Liver (tissue), 9 donors: ENCODE data around the gene PMM2. TPM values are rescaled to one million over a fixed set of nuclear protein-coding genes. Genes with fewer than 3 reads are reported as not detected.
"Not testable (repeated sequence)": the region's sequence is repeated elsewhere in the genome, so short reads cannot be mapped to it uniquely, and the experiment has no call there.

Experiments
- DNase-seq: peaks from one replicate; pipeline ENCODE4 v3.0.0-alpha.2; 2017; ENCODE audit warnings: low spot score
- H3K27ac ChIP-seq, 2 donors: one replicate each; pipeline ENCODE4 v1.7.0; 2013; ENCODE audit warnings: inconsistent platforms in 2 of 2, low read length in 2 of 2, control low read depth in 1 of 2, low read depth in 1 of 2, mild to moderate bottlenecking in 1 of 2
- H3K27me3 ChIP-seq, 4 donors: one replicate each; pipeline versions ENCODE4 v1.6.1 to v1.7.0; 2013; ENCODE audit warnings: low read length in 3 of 4, inconsistent platforms in 1 of 4, mild to moderate bottlenecking in 1 of 4, moderate library complexity in 1 of 4; ENCODE audit not compliant: control insufficient read depth in 4 of 4, insufficient read depth in 4 of 4
- H3K36me3 ChIP-seq, 4 donors: one replicate each; pipeline versions ENCODE4 v1.6.1 to v1.7.0; 2013; ENCODE audit warnings: low read length in 3 of 4, mild to moderate bottlenecking in 3 of 4, low read depth in 1 of 4, moderate library complexity in 1 of 4; ENCODE audit not compliant: control insufficient read depth in 4 of 4, insufficient read depth in 3 of 4
- H3K4me1 ChIP-seq, 4 donors: one replicate each; pipeline versions ENCODE4 v1.6.1 to v1.7.0; 2013; ENCODE audit warnings: low read length in 3 of 4, mild to moderate bottlenecking in 3 of 4, moderate library complexity in 1 of 4; ENCODE audit not compliant: control insufficient read depth in 4 of 4, insufficient read depth in 4 of 4
- H3K4me3 ChIP-seq, 3 donors: one replicate each; pipeline versions ENCODE4 v1.6.1 to v1.7.0; 2013; ENCODE audit warnings: low read length in 3 of 3, control low read depth in 1 of 3, low read depth in 1 of 3, mild to moderate bottlenecking in 1 of 3
- H3K9ac ChIP-seq, 2 donors: one replicate each; pipeline ENCODE4 v1.7.0; 2013; ENCODE audit warnings: low read length in 2 of 2, mild to moderate bottlenecking in 2 of 2, moderate library complexity in 2 of 2, control low read depth in 1 of 2, low read depth in 1 of 2
- H3K9me3 ChIP-seq, 4 donors: one replicate each; pipeline versions ENCODE4 v1.6.1 to v1.7.0; 2013; ENCODE audit warnings: low read length in 3 of 4; ENCODE audit not compliant: control insufficient read depth in 4 of 4
- EGR1 ChIP-seq, 2 donors: IDR thresholded peaks; 2 replicates each; pipeline ENCODE4 v1.6.1; 2016 to 2018; ENCODE audit warnings: antibody characterized with exemption in 2 of 2, low read depth in 2 of 2
- FOXA1 ChIP-seq: IDR thresholded peaks from 2 replicates; pipeline ENCODE4 v1.6.1; 2016; ENCODE audit warnings: antibody characterized with exemption
- FOXA2 ChIP-seq: IDR thresholded peaks from 2 replicates; pipeline ENCODE4 v1.6.1; 2016; ENCODE audit warnings: antibody characterized with exemption
- HNF4A ChIP-seq, 2 donors: conservative IDR thresholded peaks; 2 replicates each; pipeline ENCODE4 v1.6.1; 2016; ENCODE audit warnings: antibody characterized with exemption in 2 of 2, mild to moderate bottlenecking in 2 of 2
- HNF4G ChIP-seq: IDR thresholded peaks from 2 replicates; pipeline ENCODE4 v1.6.1; 2016; ENCODE audit warnings: antibody characterized with exemption
- JUND ChIP-seq, 2 donors: IDR thresholded peaks; 2 replicates each; pipeline ENCODE4 v1.6.1; 2016; ENCODE audit warnings: antibody characterized with exemption in 2 of 2
- NR2F2 ChIP-seq: IDR thresholded peaks from 2 replicates; pipeline ENCODE4 v1.6.1; 2016; ENCODE audit warnings: antibody characterized with exemption
- RAD21 ChIP-seq, 2 donors: IDR thresholded peaks; 2 replicates each; pipeline ENCODE4 v1.6.1; 2016; ENCODE audit warnings: antibody characterized with exemption in 2 of 2, mild to moderate bottlenecking in 2 of 2
- TAF1 ChIP-seq: conservative IDR thresholded peaks from 2 replicates; pipeline ENCODE4 v1.6.1; 2016; ENCODE audit warnings: antibody characterized with exemption, mild to moderate bottlenecking
- YY1 ChIP-seq: IDR thresholded peaks from 2 replicates; pipeline ENCODE4 v1.6.1; 2016; ENCODE audit warnings: antibody characterized with exemption, mild to moderate bottlenecking
- WGBS: extraction: QIAGEN DNeasy Blood & Tissue Kit; methylation state at CpG from one replicate; pipeline ENCODE4 v1.1.7; 2013; 5-methylcytosine and 5-hydroxymethylcytosine counted together
- polyA plus RNA-seq, 2 donors: library from polyadenylated mRNA; stranded (reverse) in 1 of 2; unstranded in 1 of 2; fragments of 200-250 nt in 1 of 2; fragments of >200 nt in 1 of 2; fragmentation: Nextera tagmentation in 1 of 2; extraction: Ambion mirVana in 1 of 2; gene quantifications; one replicate each; pipeline versions ENCODE4 v1.2.1 to v1.2.3, GENCODE V29; 2013 to 2015
- total RNA-seq, 2 donors: library from RNA; depleted of rRNA; stranded (reverse); fragments of >200 nt; gene quantifications; one replicate each; pipeline ENCODE4 v1.2.3, GENCODE V29; 2014
- TF ChIP-seq, protein P1 (sequence below): fragments of 150-350 bp; IDR thresholded peaks from 2 replicates; pipeline ENCODE4 v1.5.1; 2017; ENCODE audit warnings: improper control_type of control experiment, low read depth, low read length; ENCODE audit not compliant: missing input control
- TF ChIP-seq, protein P2 (sequence below): IDR thresholded peaks from 2 replicates; pipeline ENCODE4 v1.6.1; 2016; ENCODE audit warnings: antibody characterized with exemption
- TF ChIP-seq, protein P3 (sequence below): IDR thresholded peaks from 2 replicates; pipeline ENCODE4 v1.6.1; 2016; ENCODE audit warnings: antibody characterized with exemption
- TF ChIP-seq, protein P4 (sequence below): IDR thresholded peaks from 2 replicates; pipeline ENCODE4 v1.6.1; 2016; ENCODE audit warnings: antibody characterized with exemption, mild to moderate bottlenecking
- donor health status: healthy.
- donor health status: healthy.
- donor health status: healthy.
- donor health status: healthy.
- donor health status: healthy.

The PMM2 gene
- total and polyA plus RNA-seq, 4 donors, result 6.8 to 38.9 (median 30.0) TPM

DNA sequence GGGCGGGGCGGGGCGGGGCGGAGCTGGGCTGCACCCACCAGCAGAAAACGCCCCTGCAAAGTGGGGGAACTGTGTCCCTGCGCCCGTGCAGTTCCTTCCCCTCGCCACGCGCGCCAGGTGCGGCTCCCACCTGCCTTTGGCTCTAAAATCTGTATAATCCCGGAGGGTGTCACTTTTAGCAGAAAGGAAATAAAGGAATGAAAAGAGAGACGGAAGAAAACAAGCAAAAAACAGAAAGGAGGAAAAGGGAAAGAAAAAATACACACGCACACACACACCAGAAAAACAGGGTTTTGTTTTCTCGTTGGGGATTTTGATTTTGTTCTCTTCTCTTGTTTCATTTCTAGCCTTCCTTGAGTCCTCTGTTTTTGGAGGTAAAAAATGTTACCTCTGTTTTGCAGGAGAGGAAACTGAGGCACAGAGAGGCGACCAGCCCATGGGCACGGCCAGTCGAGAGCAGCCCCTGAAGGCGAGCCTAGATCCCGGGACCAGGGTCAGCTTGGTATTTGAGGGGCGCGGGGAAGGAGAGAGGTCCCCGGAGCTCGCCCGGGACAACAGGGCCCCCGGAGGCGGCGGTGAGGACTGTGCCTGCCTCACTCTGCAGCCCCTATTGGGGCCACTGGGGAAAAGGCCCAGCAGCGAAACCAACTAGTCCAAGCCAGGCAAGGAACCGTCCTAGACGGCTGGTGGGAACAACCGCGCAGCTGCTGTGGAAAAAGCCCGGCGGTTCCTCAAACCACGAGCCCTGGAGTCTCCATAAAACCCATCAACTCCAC is 71.8 kb downstream of the PMM2 start:
- no peak for DNase-seq
- peak overlapping the region; percentile 6 to 71 (median 49) for H3K4me3 ChIP-seq
- H3K9ac ChIP-seq, result peak overlapping the region; percentile 2 to 60
- no peak for TF ChIP-seq YY1
- no peak for TF ChIP-seq RAD21 (IDR thresholded peaks at IDR 0.05)
- TF ChIP-seq NR2F2, result no peak
- TF ChIP-seq, protein P1, sequence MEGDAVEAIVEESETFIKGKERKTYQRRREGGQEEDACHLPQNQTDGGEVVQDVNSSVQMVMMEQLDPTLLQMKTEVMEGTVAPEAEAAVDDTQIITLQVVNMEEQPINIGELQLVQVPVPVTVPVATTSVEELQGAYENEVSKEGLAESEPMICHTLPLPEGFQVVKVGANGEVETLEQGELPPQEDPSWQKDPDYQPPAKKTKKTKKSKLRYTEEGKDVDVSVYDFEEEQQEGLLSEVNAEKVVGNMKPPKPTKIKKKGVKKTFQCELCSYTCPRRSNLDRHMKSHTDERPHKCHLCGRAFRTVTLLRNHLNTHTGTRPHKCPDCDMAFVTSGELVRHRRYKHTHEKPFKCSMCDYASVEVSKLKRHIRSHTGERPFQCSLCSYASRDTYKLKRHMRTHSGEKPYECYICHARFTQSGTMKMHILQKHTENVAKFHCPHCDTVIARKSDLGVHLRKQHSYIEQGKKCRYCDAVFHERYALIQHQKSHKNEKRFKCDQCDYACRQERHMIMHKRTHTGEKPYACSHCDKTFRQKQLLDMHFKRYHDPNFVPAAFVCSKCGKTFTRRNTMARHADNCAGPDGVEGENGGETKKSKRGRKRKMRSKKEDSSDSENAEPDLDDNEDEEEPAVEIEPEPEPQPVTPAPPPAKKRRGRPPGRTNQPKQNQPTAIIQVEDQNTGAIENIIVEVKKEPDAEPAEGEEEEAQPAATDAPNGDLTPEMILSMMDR, result peak; percentile 9
- no peak for TF ChIP-seq FOXA1
- TF ChIP-seq JUND (IDR thresholded peaks at IDR 0.05), result no peak
- TF ChIP-seq, protein P2, sequence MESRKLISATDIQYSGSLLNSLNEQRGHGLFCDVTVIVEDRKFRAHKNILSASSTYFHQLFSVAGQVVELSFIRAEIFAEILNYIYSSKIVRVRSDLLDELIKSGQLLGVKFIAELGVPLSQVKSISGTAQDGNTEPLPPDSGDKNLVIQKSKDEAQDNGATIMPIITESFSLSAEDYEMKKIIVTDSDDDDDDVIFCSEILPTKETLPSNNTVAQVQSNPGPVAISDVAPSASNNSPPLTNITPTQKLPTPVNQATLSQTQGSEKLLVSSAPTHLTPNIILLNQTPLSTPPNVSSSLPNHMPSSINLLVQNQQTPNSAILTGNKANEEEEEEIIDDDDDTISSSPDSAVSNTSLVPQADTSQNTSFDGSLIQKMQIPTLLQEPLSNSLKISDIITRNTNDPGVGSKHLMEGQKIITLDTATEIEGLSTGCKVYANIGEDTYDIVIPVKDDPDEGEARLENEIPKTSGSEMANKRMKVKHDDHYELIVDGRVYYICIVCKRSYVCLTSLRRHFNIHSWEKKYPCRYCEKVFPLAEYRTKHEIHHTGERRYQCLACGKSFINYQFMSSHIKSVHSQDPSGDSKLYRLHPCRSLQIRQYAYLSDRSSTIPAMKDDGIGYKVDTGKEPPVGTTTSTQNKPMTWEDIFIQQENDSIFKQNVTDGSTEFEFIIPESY, result no peak
- TF ChIP-seq FOXA2, result no peak
- TF ChIP-seq HNF4A (conservative IDR thresholded peaks at IDR 0.05), result no peak
- TF ChIP-seq, protein P3, sequence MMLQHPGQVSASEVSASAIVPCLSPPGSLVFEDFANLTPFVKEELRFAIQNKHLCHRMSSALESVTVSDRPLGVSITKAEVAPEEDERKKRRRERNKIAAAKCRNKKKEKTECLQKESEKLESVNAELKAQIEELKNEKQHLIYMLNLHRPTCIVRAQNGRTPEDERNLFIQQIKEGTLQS, result no peak
- TF ChIP-seq EGR1 (IDR thresholded peaks at IDR 0.05; ENCODE audit: low read depth in 2 of 2), result peak in 1 of 2 donors; percentile 8
- TF ChIP-seq HNF4G, result no peak
- TF ChIP-seq TAF1, result no peak
- TF ChIP-seq, protein P4, sequence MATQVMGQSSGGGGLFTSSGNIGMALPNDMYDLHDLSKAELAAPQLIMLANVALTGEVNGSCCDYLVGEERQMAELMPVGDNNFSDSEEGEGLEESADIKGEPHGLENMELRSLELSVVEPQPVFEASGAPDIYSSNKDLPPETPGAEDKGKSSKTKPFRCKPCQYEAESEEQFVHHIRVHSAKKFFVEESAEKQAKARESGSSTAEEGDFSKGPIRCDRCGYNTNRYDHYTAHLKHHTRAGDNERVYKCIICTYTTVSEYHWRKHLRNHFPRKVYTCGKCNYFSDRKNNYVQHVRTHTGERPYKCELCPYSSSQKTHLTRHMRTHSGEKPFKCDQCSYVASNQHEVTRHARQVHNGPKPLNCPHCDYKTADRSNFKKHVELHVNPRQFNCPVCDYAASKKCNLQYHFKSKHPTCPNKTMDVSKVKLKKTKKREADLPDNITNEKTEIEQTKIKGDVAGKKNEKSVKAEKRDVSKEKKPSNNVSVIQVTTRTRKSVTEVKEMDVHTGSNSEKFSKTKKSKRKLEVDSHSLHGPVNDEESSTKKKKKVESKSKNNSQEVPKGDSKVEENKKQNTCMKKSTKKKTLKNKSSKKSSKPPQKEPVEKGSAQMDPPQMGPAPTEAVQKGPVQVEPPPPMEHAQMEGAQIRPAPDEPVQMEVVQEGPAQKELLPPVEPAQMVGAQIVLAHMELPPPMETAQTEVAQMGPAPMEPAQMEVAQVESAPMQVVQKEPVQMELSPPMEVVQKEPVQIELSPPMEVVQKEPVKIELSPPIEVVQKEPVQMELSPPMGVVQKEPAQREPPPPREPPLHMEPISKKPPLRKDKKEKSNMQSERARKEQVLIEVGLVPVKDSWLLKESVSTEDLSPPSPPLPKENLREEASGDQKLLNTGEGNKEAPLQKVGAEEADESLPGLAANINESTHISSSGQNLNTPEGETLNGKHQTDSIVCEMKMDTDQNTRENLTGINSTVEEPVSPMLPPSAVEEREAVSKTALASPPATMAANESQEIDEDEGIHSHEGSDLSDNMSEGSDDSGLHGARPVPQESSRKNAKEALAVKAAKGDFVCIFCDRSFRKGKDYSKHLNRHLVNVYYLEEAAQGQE, result no peak
- H3K27ac ChIP-seq, result peak overlapping the region; percentile 44 to 85
- no peaks in the 10 kb centered on the region for H3K27me3 ChIP-seq
- peaks cover 22 to 50% (median 37%) of the 10 kb centered on the region in 4 donors for H3K4me1 ChIP-seq
- 36% methylated on average over 37 of the region's 37 CpGs for WGBS
- no peaks in the 10 kb centered on the region for H3K9me3 ChIP-seq
- no peaks in the 10 kb centered on the region for H3K36me3 ChIP-seq

DNA sequence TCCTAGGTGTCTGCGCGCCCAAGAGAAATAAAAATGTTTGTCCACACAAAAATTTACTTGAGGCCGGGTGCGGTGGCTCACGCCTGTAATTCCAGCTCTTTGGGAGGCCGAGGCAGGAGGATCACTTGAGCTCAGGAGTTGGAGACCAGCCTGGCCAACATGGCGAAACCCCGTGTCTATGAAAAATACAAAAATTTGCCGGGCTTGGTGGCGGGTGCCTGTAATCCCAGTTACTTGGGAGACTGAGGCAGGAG is 72.3 kb downstream of the PMM2 start:
- DNase-seq, H3K4me3 ChIP-seq, H3K27me3 ChIP-seq, H3K9ac ChIP-seq, H3K9me3 ChIP-seq, H3K36me3 ChIP-seq: not testable (repeated sequence)
- WGBS, result 97% methylated on average over 10 of the region's 10 CpGs
- peaks cover 17 to 45% (median 32%) of the 10 kb centered on the region in 4 donors for H3K4me1 ChIP-seq
- peak overlapping the region in 1 of 2 donors; percentile 85 for H3K27ac ChIP-seq
